HEK293 (cell line): ENCODE data around the gene GNB1L.

Experiments used
- CTCF ChIA-PET: fragments of 350-600 bp; formaldehyde crosslinking; extraction: SDS; loops from one replicate; lab custom pipeline; 2021; ENCODE audit warnings: antibody characterized with exemption; lab: Yijun Ruan, JAX
- POLR2A ChIA-PET: fragments of 300-600 bp; formaldehyde crosslinking; extraction: SDS; loops from one replicate; lab custom pipeline; 2020; ENCODE audit warnings: antibody characterized with exemption, inconsistent platforms; lab: Yijun Ruan, JAX
- H3K27ac ChIP-seq: fragments of 200-500 bp; sonication (Bioruptor generic); 2 replicates; pipeline ENCODE4 v1.5.1; 2014; ENCODE audit warnings: low read depth, low read length, control low read depth, inconsistent platforms; ENCODE audit errors: extremely low read depth
- H3K36me3 ChIP-seq, 2 experiments: fragments of 200-500 bp in 1 of 2; sonication (Bioruptor generic) in 1 of 2; 1 replicate in 1 of 2; 2 replicates in 1 of 2; pipeline ENCODE4 v1.5.1; 2014 to 2017; ENCODE audit warnings: inconsistent platforms in 2 of 2, low read length in 2 of 2; ENCODE audit not compliant: control insufficient read depth in 2 of 2, insufficient read depth in 1 of 2
- H3K4me1 ChIP-seq: fragments of 200-500 bp; sonication (Bioruptor generic); 2 replicates; pipeline ENCODE4 v1.5.1; 2014; ENCODE audit warnings: mild to moderate bottlenecking, low read length, inconsistent platforms; ENCODE audit not compliant: control insufficient read depth, insufficient read depth
- H3K4me3 ChIP-seq: 2 replicates; pipeline ENCODE4 v1.5.1; 2011; ENCODE audit warnings: low read depth, mild to moderate bottlenecking, control low read depth, low read length, moderate library complexity
- H3K9me3 ChIP-seq: fragments of 200-500 bp; sonication (Bioruptor generic); 2 replicates; pipeline ENCODE4 v1.5.1; 2014; ENCODE audit warnings: low read depth, low read length, inconsistent platforms; ENCODE audit not compliant: control insufficient read depth, insufficient read depth
- KLF8 ChIP-seq: fragments of 450-650 bp; formaldehyde crosslinking; IDR thresholded peaks from 2 replicates; pipeline ENCODE4 v1.5.1; 2016; ENCODE audit warnings: missing biosample characterization, missing genetic modification characterization
- KLF9 ChIP-seq: fragments of 450-650 bp; formaldehyde crosslinking; IDR thresholded peaks from 2 replicates; pipeline ENCODE4 v1.5.1; 2016; ENCODE audit warnings: missing biosample characterization, missing genetic modification characterization, low read depth
- SCRT1 ChIP-seq: fragments of 450-650 bp; formaldehyde crosslinking; IDR thresholded peaks from 2 replicates; pipeline ENCODE4 v1.5.1; 2016; ENCODE audit warnings: missing biosample characterization, missing genetic modification characterization, borderline replicate concordance
- SCRT2 ChIP-seq: fragments of 450-650 bp; formaldehyde crosslinking; IDR thresholded peaks from 2 replicates; pipeline ENCODE4 v1.5.1; 2016; ENCODE audit warnings: missing biosample characterization, missing genetic modification characterization
- SP2 ChIP-seq: fragments of 450-650 bp; formaldehyde crosslinking; IDR thresholded peaks from 2 replicates; pipeline ENCODE4 v1.5.1; 2016; ENCODE audit warnings: missing biosample characterization, missing genetic modification characterization
- SP3 ChIP-seq: fragments of 450-650 bp; formaldehyde crosslinking; IDR thresholded peaks from 2 replicates; pipeline ENCODE4 v1.5.1; 2016; ENCODE audit warnings: missing biosample characterization, missing genetic modification characterization
- TRIM28 ChIP-seq: IDR thresholded peaks from 2 replicates; pipeline ENCODE4 v1.6.1; 2011; ENCODE audit warnings: low read length, control low read depth, borderline replicate concordance
- YY2 ChIP-seq: fragments of 450-650 bp; formaldehyde crosslinking; IDR thresholded peaks from 2 replicates; pipeline ENCODE4 v1.5.1; 2016; ENCODE audit warnings: missing biosample characterization, missing genetic modification characterization
- ZBTB20 ChIP-seq: fragments of 450-650 bp; formaldehyde crosslinking; IDR thresholded peaks from 2 replicates; pipeline ENCODE4 v1.5.1; 2016; ENCODE audit warnings: missing biosample characterization, missing genetic modification characterization
- ZBTB8A ChIP-seq: fragments of 450-650 bp; formaldehyde crosslinking; IDR thresholded peaks from 2 replicates; pipeline ENCODE4 v1.5.1; 2016; ENCODE audit warnings: missing biosample characterization, missing genetic modification characterization
- ZFHX2 ChIP-seq: fragments of 450-650 bp; formaldehyde crosslinking; conservative IDR thresholded peaks from 2 replicates; pipeline ENCODE4 v1.5.1; 2016; ENCODE audit warnings: missing biosample characterization, missing genetic modification characterization
- ZNF335 ChIP-seq: fragments of 450-650 bp; formaldehyde crosslinking; conservative IDR thresholded peaks from 2 replicates; pipeline ENCODE4 v1.5.1; 2016; ENCODE audit warnings: missing biosample characterization, missing genetic modification characterization
- ZNF341 ChIP-seq: fragments of 450-650 bp; formaldehyde crosslinking; IDR thresholded peaks from 2 replicates; pipeline ENCODE4; 2016; ENCODE audit warnings: low read depth, missing biosample characterization, missing genetic modification characterization
- ZNF394 ChIP-seq: fragments of 450-650 bp; formaldehyde crosslinking; IDR thresholded peaks from 2 replicates; pipeline ENCODE4 v1.5.1; 2016; ENCODE audit warnings: missing biosample characterization, missing genetic modification characterization, mild to moderate bottlenecking, moderate library complexity, borderline replicate concordance
- ZNF426 ChIP-seq: fragments of 450-650 bp; formaldehyde crosslinking; IDR thresholded peaks from 2 replicates; pipeline ENCODE4 v1.5.1; 2017; ENCODE audit warnings: missing biosample characterization, missing genetic modification characterization, mild to moderate bottlenecking, inconsistent platforms, moderate library complexity
- ZNF514 ChIP-seq: fragments of 450-650 bp; formaldehyde crosslinking; IDR thresholded peaks from 2 replicates; pipeline ENCODE4 v1.5.1; 2016; ENCODE audit warnings: missing biosample characterization, missing genetic modification characterization
- ZNF544 ChIP-seq: fragments of 450-650 bp; formaldehyde crosslinking; IDR thresholded peaks from 2 replicates; pipeline ENCODE4 v1.5.0; 2017; ENCODE audit warnings: missing biosample characterization, missing genetic modification characterization
- ZNF561 ChIP-seq: fragments of 450-650 bp; IDR thresholded peaks from 2 replicates; pipeline ENCODE4 v1.5.1; 2018; ENCODE audit warnings: missing biosample characterization, missing genetic modification characterization, borderline replicate concordance
- ZNF600 ChIP-seq: fragments of 450-650 bp; formaldehyde crosslinking; IDR thresholded peaks from 2 replicates; pipeline ENCODE4 v1.5.1; 2016; ENCODE audit warnings: missing biosample characterization, missing genetic modification characterization
- TF ChIP-seq, protein P1 (sequence below): fragments of 450-650 bp; formaldehyde crosslinking; IDR thresholded peaks from 2 replicates; pipeline ENCODE4 v1.5.1; 2016; ENCODE audit warnings: missing biosample characterization, missing genetic modification characterization
- TF ChIP-seq, protein P2 (sequence below): IDR thresholded peaks from 2 replicates; pipeline ENCODE4 v1.6.1; 2011; ENCODE audit warnings: mild to moderate bottlenecking, low read depth, low read length, borderline replicate concordance
- TF ChIP-seq, protein P3 (sequence below): fragments of 450-650 bp; formaldehyde crosslinking; IDR thresholded peaks from 2 replicates; pipeline ENCODE4 v1.5.1; 2016; ENCODE audit warnings: missing biosample characterization, missing genetic modification characterization
- TF ChIP-seq, protein P4 (sequence below): fragments of 450-650 bp; formaldehyde crosslinking; IDR thresholded peaks from 2 replicates; pipeline ENCODE4 v1.5.1; 2016; ENCODE audit warnings: missing biosample characterization, missing genetic modification characterization

Gene GNB1L

DNA sequence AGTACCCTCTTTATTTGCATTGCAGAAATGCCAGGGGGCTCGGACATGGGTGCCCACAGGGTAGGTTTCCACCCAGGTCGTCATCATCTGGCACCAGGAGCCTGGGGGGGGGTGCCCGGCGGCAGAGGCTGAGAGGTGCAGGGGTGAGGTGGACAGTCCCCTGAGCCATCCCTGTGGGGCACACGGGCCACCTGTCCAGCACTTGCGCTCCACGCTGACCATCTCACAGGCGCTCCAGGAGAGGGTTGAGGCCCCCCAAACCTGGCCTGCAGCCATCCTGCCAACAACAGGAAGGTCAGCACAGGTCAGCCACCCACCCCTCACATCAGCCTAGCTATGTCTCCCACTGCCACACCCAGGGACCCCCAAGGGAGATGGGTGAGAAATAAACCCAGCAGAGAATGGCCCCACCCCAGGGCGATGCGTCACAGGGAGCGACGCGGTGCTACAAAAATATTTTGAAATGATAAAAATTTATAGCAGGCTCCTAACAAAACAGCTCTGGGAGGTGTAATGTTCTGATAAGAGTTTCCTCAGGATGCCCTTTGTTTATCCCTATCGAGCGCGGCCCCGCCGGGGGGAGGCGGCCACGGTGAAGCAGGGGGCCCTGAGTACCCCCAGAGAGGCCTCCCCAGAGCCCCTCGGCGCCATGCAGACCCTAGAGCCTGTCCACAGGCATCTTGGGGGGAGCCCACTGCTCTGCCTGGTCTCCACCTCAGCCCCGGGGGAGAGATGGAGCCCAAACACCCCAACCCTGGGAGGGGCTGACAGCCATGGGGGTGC is 21.0 kb upstream of the GNB1L start (continued):
- TF ChIP-seq, protein P1, sequence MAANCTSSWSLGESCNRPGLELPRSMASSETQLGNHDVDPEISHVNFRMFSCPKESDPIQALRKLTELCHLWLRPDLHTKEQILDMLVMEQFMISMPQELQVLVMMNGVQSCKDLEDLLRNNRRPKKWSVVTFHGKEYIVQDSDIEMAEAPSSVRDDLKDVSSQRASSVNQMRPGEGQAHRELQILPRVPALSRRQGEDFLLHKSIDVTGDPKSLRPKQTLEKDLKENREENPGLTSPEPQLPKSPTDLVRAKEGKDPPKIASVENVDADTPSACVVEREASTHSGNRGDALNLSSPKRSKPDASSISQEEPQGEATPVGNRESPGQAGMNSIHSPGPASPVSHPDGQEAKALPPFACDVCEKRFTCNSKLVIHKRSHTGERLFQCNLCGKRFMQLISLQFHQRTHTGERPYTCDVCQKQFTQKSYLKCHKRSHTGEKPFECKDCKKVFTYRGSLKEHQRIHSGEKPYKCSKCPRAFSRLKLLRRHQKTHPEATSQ (tag by site-specific recombination) = no peak
- TF ChIP-seq KLF9 (tag by site-specific recombination) = no peak
- no peak for TF ChIP-seq ZNF426
- TF ChIP-seq ZNF514 = no peak
- TF ChIP-seq SP3 (tag by site-specific recombination) = no peak

DNA sequence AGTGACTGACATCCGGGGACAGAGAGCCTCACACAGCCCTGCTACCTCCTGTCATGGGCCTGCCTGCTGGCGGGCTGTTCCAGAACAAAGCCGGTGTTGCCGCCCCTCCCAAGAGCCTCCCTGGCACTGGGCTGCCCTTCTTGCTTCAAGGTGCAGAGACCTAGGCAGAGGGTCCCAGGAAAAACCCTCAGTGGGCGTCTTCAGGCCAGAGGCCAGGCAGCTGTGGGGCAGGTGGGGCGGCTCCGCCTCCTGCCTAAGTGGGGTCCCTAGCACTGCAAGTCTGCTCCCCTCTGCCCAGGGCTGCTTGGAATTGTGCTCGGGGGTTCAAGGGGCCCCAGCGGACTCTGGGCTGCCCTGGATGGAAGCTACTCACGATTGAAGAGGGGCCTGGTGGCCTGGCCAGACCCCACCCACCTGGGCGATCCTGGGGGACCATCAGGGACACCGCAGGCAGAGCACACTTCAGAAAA is 20.4 kb upstream of the GNB1L start:
- Histone ChIP-seq H3K27ac (peak overlapping the region; percentile 58; the same call in 1 of the 2 replicates), H3K36me3 (no peaks in the 10 kb centered on the region), H3K9me3 (no peaks in the 10 kb centered on the region), H3K4me3 (no peak overlapping the region), H3K4me1 (peaks cover 21% of the 10 kb centered on the region)
- POLR2A ChIA-PET = interaction anchor here (0.8 to 1.2 kb wide), 3 partner anchors 10 to 21 kb away, joined by 3 to 5 read pairs (median 4); partner anchors contain the start of genes GNB1L and RTL10
- no peak for TF ChIP-seq ZNF561 (tag by site-specific recombination)
- peak; percentile 36 for TF ChIP-seq ZNF335 (tag by site-specific recombination)
- TF ChIP-seq ZNF600 (tag by site-specific recombination) = peak; percentile 59; the same call in 1 of the 2 replicates
- TF ChIP-seq ZNF341 (tag by site-specific recombination) = peak; percentile 77
- CTCF ChIA-PET = interaction anchor here (0.9 to 1.2 kb wide), 2 partner anchors 35 to 145 kb away, joined by 3 to 6 read pairs; no protein-coding TSS in a partner anchor

DNA sequence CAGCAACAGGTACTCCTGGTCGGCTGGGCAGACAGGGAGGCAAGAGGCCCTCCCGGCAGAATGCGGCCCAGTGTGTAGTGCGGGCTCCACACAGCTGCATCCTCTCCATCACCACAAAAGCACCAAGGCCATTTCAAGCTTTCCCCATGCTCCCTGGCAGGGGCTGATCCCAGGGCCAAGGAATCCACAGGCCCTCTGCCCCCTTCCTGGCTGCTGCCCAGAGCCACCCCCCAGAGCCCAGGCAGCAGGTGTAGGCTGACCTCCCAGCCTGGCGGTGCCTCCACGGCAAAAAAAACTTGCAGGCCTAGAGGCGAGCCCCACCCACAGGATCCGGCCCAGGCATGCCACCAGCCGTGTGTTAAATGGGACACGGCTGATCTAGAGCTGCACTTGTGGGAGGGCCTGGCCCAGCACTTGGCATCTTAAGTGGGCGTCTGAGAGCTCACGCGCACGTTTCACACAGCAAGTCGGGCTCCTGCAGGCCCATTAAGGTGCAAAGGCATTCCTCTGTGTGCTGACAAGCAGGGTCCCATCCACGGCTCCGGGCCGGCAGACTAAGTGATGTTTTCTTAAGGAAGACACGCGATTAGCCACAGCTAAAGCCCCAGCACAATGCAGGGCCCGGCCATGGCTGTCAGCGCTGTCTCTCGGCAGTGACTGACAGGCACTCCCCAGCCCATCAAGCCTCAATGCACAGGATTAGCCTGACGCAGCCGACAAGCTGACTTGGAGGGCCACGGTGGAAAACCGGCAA is 19.8 kb upstream of the GNB1L start:
- Histone ChIP-seq H3K4me1 (peaks cover 21% of the 10 kb centered on the region), H3K9me3 (no peaks in the 10 kb centered on the region), H3K27ac (peak overlapping the region; percentile 58; the same call in 1 of the 2 replicates), H3K36me3 (no peaks in the 10 kb centered on the region), H3K4me3 (no peak overlapping the region)
- ChIA-PET CTCF (interaction anchor here (0.9 to 1.2 kb wide), 2 partner anchors 35 to 144 kb away, joined by 3 to 6 read pairs; no protein-coding TSS in a partner anchor), POLR2A (interaction anchor here (0.8 to 1.2 kb wide), 3 partner anchors 9 to 20 kb away, joined by 3 to 5 read pairs (median 4); partner anchors contain the start of genes GNB1L and RTL10)
- TF ChIP-seq KLF8 = peak; percentile 13; the same call in 1 of the 2 replicates
- TF ChIP-seq ZFHX2 (tag by site-specific recombination) = peak; percentile 99
- peak; percentile 79 for TF ChIP-seq ZBTB8A (tag by site-specific recombination)
- TF ChIP-seq, protein P2, sequence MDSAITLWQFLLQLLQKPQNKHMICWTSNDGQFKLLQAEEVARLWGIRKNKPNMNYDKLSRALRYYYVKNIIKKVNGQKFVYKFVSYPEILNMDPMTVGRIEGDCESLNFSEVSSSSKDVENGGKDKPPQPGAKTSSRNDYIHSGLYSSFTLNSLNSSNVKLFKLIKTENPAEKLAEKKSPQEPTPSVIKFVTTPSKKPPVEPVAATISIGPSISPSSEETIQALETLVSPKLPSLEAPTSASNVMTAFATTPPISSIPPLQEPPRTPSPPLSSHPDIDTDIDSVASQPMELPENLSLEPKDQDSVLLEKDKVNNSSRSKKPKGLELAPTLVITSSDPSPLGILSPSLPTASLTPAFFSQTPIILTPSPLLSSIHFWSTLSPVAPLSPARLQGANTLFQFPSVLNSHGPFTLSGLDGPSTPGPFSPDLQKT = no peak
- TF ChIP-seq YY2 = no peak
- TF ChIP-seq ZNF335 (tag by site-specific recombination) = 0 out of 2 replicates have a peak, but pooled peaks have one; percentile 32
- peak; percentile 88 for TF ChIP-seq SCRT2 (tag by site-specific recombination)
- TF ChIP-seq, protein P3, sequence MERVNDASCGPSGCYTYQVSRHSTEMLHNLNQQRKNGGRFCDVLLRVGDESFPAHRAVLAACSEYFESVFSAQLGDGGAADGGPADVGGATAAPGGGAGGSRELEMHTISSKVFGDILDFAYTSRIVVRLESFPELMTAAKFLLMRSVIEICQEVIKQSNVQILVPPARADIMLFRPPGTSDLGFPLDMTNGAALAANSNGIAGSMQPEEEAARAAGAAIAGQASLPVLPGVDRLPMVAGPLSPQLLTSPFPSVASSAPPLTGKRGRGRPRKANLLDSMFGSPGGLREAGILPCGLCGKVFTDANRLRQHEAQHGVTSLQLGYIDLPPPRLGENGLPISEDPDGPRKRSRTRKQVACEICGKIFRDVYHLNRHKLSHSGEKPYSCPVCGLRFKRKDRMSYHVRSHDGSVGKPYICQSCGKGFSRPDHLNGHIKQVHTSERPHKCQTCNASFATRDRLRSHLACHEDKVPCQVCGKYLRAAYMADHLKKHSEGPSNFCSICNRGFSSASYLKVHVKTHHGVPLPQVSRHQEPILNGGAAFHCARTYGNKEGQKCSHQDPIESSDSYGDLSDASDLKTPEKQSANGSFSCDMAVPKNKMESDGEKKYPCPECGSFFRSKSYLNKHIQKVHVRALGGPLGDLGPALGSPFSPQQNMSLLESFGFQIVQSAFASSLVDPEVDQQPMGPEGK (tag by site-specific recombination) = peak; percentile 23; the same call in 1 of the 2 replicates
- peak; percentile 81; the same call in 1 of the 2 replicates for TF ChIP-seq TRIM28
- TF ChIP-seq SP2 (tag by site-specific recombination) = peak; percentile 36
- TF ChIP-seq SCRT1 (tag by site-specific recombination) = peak; percentile 44; the same call in 1 of the 2 replicates
- TF ChIP-seq ZNF544 = no peak
- TF ChIP-seq ZBTB20 = peak; percentile 71
- TF ChIP-seq, protein P4, sequence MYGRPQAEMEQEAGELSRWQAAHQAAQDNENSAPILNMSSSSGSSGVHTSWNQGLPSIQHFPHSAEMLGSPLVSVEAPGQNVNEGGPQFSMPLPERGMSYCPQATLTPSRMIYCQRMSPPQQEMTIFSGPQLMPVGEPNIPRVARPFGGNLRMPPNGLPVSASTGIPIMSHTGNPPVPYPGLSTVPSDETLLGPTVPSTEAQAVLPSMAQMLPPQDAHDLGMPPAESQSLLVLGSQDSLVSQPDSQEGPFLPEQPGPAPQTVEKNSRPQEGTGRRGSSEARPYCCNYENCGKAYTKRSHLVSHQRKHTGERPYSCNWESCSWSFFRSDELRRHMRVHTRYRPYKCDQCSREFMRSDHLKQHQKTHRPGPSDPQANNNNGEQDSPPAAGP (tag by site-specific recombination) = 0 out of 2 replicates have a peak, but pooled peaks have one; percentile 48
- TF ChIP-seq ZNF394 (tag by site-specific recombination) = peak; percentile 11; the same call in 1 of the 2 replicates
- no peak for TF ChIP-seq SP3 (tag by site-specific recombination)
